Ramos (cell line): ENCODE results near the gene MLH3.
"Not testable (repeated sequence)": the region's sequence is repeated elsewhere in the genome, so short reads cannot be mapped to it uniquely, and the experiment has no call there.

Experiments used
- in situ Hi-C: fragments of 300-500 bp; cut with MboI; formaldehyde crosslinking; loops from one replicate; pipeline ENCODE4 v1.14.3; 2022; ENCODE audit warnings: low sequenced_read_pairs; ENCODE audit not compliant: unreplicated experiment

MLH3 gene

DNA sequence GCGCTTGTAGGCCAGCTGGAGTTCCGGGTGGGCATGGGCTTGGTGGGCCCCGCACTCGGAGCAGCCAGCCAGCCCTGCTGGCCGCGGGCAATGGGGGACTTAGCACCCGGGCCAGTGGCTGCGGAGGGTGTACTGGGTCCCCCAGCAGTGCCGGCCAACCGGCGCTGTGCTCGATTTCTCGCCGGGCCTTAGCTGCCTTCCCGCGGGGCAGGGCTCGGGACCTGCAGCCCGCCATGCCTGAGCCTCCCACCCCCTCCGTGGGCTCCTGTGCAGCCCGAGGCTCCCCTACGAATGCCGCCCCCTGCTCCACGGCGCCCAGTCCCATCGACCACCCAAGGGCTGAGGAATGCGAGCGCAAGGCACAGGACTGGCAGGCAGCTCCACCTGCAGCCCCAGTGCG, 57.1 kb downstream of the MLH3 start:
- in situ Hi-C loops = not testable (repeated sequence)

DNA sequence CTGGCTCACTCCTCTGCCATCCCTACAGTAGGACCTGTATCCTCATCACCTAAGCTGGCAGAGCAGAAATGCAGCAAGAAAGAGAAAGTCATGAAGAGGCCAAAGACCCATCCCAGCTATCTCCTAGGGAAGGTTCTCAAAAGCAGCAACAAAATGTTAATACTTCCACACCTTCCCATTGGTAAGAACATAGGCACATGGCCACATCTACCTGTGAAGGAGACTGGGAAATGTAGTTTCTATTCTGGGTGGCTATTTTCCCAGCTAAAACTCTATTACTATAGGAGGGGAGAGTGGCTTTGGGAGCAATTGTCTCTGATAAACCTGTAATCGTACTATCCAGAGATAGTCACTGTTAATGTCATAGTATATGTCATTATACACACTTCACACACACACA, 62.3 kb downstream of the MLH3 start:
- in situ Hi-C loops = no loop called here

DNA sequence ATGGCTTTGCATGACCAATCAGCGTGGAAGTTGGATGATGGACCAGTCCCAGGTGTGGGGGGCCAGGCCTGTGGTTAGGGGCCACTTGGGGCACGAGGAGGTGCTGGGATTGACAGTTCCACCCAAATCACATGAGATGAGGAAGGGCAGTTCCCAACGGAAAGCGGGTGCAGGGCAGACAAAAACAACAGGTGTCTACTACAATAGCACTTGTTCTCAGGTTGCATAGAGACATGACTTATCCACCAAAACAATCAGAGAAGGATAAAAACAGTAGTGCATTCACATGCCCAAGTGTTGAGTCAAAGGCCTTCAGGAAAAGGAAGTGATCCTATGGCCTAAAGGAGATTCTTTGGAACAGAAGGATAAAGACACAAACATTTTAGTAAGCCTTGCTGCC, 63.1 kb downstream of the MLH3 start:
- in situ Hi-C loops = no loop called here

DNA sequence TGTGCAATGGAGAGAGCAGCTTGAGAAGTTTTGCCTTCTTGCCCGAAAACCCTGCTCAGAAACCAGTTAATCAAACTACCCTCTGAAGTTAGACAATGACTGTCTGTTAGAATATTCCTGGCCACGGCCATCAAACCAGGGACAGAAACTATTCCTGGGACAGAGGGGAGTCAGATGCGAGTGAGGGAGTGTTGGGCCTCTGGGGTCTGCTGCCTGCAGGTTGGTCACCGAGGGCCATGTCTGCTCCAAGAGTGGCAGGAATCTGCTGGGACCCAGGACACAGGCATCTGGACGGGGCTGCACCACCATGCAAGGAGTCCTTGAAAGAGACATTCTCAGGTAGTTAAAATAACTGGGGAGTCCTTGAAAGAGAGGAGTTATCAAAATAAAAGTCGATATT, 65.5 kb downstream of the MLH3 start:
- in situ Hi-C loops = no loop called here

DNA sequence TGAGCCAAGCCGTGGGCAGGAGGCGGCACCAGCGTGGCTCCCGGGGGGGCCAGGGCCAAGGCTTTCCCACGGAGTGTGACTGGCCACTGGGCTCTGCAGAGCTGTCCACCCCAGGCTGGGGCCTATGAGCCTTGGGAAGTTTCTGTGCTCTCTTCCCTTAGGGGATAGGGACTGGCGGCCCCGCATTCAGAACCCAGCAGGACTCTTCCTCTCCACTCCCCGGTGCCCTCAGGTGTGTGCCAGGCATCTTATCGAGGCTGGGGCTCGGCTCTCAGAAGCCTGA, 66.3 kb downstream of the MLH3 start:
- in situ Hi-C loops = no loop called here

DNA sequence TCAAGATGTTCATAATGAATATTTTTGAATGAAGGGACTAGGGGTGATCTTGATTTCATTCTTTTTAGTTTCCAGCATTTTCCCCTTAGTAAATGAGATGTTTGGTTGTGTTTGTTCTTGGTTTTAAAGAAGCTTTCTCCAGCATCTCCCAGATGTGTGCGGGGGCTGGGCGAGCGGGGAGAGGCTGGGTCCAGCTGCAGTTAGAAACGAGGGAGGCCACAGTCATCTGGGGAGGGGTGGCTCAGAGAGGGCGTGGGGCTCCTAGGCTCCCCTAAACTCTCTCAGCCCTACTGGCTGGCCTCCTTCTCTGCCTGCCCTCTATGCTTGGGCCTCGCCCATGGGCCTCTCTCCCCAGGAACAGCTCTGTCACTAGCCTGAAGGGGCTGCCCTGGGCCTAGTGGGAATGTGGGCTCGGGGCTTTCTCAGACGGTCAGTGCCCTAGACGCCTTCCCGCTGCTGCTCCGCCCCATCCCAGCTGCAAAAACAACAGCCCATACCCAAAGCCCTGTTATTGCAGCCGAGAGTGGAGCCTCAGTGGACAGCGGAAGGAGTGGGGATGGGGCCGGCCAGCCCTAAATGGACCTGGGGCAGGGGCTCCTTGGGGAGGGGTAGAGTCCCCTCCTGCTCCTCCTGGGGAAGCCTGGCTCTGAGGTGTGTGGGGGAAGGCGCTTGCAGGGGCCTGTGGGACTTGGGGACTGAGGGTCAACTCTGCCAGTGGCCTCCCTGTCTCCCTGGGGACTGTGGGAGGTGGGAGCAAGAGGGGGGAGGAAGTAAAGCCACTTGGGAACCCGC, 66.8 kb downstream of the MLH3 start:
- in situ Hi-C loops = no loop called here

DNA sequence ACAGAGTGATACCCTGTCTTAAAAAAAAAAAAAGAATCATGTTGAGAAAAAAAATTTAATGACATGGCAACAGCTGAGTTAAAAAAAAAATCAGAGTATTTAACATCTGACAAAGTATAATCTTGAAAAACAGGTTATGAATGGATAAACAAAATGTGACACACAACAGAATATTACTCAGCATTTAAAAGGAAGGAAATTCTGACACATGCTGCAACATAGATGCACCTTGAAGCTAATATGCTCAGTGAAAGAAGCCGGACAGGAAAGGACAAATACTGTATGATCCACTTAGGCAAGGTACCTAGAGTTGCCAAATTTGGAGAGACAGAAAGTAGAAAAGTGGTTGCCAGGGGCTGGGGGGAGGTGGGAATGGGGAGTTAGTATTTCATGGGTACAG, 67.9 kb downstream of the MLH3 start:
- in situ Hi-C loops = no loop called here

DNA sequence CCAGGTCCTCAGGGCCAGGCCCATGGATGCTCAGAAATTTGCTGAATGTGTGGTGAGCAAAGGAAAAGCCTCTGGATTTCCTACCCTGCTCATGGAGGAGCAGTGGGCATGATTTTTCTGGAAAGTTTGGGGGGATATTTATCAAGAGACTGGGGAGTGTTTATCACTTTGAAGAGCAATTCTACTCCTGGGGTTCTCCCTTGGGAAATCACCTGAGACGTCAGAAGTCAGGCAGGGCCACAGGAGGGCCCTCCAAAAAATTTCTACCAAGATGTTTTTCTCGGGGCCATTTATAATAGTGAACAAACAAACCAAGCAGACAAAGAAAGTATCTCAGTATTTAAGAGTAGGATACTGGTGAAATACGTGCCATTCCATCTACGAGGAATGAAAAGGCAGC, 68.6 kb downstream of the MLH3 start:
- in situ Hi-C loops = no loop called here

DNA sequence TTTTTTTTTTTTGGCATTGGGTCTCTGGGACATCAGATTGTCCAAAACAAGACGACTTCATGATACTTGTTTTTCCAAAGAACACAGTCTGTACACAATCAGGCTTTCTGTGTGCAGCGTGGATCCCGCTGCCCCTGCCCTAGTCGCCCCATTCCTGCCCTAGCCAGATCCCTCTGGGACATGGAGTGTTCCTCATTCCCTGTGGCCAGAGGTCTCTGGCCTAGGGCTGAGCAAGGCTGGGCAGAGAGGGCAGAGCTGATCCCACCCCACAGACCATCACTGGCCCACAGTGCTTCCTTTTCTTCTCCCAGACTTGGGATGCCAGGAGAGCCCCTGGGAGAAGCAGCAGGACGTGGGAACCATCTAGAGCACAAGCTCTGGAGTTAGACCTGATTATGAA, 69.4 kb downstream of the MLH3 start:
- in situ Hi-C loops = no loop called here

DNA sequence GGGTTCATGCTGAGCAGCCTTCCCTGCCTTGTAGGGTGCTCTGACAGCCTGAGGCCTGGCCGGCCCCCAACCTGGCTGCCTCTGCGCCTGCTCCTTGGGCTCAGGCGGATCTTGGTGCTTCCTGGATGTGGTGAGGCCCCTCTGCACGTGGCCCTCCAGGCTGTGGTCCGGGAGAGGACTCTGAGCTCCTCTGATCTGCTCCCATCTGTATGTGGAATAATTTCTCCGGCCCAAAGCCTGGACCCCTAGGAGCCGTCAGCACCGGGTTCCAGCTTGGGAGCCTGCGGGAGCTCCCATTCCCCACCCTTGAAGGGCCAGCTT, 69.8 kb downstream of the MLH3 start:
- in situ Hi-C loops = no loop called here

DNA sequence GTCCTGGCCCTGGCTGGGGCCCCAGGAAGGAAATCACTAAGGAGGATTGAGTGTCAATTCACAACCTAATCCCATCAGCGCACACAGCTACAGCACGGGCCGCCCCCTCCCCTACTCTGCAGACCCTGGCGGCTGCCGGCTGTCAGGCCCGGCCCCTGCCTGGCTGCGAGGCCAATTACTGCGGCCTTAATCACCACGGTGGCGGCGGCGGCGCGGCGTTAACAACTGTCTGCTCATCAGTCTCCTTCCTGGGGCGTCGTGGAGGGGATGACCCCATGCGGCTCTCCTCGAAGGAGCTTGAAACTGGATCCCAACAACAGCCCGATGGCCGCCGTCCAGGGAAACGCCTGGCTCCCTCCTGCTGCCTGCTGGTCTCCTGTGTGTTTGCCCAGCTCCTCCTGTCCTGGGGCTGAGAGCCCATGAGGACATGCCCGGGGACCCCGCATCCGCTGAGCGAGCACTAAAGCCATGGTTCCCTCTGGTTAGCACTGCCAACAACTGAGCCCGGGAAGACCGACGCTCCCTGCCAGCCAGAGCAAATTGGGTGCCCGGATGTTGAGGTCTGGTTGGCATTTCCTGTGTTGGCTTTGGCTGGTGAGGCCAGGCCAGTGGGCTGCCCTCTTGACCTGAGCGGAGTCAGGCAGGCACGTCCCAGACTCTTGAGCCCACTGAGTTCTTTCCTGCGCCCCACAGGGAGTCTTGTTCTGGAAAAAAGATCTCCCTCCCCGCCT, 70.4 kb downstream of the MLH3 start:
- in situ Hi-C loops = no loop called here

DNA sequence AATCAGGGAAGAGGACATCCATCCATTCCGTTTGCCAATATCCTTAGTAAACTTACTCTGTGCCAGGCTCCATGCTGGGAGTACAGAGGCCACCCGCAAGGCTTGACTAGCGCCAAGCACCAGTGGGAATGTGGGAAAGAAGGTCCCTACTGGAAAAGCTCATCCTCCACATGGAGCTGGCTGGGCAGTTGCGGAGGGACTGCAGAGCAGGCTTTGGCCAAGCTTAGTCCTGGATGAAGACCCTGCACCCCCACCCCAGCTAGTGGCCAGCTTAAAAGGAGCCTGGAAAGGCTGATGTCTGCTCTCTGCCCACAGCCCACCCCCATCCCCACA, 70.9 kb downstream of the MLH3 start:
- in situ Hi-C loops = no loop called here

DNA sequence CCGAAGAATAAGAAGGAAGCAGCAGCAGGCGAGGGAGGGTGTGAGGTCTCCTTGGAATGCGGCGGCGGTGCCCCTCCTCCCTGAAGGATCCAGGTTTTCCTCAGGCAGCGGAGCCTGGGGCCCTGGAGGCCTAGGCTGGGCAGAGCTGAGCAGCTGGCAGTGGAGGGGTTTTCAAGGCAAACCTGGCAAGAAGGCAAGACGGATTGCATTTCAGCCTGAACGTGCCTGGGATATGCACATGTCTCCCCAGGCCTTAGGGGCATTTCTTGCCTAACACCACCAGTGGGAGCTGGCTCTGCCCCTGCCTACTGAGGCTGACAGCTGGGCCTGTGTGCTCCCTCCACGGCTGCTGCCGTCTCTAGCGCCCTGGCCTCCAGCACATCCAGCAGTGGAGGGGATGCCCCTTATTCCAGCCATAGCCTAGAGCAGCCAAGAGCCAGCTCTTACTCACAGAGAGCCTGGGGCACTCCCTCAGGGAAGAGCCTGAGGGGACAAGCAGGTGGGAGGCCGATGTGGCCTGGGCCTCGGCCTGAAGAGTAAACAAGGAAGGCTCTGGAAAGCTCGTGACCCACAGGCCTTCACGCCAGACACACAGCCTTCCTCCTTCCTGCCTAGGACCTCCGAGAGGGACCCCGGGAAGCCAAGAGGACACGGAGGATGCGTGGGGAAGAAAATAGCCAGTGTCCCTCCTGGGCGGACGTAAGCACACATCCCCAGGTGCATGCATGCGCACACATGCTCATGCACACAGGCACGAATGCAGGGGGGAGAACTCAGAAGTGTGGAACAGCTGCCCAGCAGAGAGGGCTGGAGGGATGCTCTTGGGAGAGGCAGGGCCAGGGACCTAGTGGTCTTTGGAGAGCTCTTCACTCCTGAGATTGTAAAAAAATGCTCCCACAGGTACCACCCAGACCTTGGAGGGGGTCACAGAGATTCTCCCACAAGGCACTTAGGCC, 71.5 kb downstream of the MLH3 start:
- in situ Hi-C loops = no loop called here

DNA sequence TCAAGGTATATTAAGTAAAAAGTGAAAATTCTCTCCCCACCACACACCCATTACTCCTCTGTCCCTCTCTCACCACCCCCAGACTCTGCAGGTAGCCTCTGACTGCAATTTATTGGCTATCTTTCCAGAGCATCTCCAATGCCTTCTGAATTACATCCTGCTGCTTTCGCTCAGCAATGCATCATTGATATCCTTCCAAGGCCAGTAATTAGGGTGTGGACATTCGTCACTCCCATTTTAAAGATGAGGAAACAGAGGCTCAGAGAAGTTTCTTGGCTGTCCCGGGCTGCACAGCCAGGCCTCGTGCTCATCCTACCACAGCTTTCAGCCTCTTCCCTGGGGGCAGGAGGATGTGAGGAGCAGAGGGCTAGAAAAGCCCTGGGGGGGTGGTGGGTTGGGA, 72.2 kb downstream of the MLH3 start:
- in situ Hi-C loops = no loop called here

DNA sequence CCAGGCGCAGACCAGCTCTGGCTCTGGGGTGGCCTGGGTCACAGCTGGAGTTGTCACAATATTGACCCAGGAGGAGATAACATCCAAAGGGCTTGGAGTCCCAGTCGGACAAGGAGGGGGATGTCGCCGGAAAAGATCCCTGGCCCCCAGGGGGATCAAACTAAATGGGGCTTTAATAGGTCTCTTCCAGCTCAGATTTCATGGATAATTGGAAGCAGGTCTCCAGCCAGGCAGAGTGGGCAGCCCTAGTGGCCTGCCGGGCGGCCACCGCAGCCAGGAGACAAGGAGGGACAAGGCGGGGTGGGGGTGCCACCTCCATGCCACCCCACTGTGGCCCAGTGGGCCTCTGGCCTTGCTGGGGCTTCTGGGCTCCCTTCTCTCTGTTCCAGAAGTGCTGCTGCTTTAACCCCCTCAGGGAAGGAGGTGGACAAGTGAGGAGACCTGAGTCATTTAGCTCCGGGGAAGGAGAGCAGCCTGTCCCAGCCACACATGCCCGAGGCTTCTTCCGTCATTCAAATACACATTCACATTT, 72.8 kb downstream of the MLH3 start:
- in situ Hi-C loops = no loop called here

DNA sequence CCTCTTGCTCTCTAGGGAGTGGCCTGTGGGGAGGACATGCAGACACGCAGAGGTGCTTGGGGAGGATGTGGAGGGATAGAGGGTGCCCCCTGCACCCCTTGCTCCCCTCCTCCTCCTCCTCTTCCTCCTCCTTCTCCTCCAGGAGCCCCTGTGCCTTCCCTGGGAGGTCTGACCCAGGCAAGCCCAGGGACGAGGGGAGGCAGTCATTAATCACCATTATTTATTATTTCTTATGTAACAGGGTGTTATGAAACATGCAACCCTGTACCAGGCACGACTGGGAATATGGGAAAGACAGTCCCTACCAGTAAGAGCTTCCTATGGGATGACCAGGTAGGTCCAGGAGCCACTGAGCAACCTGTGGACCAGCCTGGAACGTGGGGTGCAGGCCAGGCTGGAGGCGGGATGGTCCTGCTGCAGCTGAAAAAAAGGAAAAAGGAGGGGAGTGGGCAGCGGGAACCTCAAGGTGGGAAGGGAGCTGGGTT, 73.3 kb downstream of the MLH3 start:
- in situ Hi-C loops = no loop called here

DNA sequence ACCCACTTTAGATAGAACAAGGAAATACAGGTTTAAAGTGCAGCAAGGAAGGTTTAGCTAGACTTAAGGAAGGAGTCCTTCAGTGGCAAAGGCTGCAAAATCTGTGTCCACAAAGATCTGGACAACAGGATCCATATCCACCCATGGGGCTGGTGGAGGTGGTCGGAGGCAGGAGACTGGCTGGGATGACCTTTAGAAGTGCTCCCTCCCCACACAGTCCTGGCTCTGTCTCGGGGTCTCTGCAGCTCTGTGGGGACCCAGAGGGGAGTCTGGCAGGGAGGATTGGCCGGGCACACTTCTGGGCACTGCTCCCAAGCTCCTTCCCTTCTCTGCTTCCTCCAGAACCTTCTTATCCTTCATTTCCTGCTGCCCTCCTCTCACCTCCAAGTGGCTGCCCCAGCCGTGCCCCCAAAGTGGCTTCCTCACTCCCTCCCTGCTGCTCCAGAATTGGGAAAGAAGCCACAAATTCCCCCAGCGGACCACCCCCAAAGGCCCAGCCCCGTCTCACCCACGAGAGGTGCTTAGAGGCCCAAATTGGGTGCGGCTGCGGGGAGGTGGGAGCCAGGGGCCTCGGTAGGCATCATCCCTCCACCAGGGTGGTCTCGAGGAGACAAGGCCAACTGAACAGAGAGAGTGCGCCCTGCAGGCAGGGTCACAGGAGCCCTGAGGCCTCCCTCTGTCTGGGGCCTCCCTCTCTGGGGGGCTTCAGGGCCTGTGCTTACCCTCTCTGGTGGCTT, 73.9 kb downstream of the MLH3 start:
- in situ Hi-C loops = no loop called here

DNA sequence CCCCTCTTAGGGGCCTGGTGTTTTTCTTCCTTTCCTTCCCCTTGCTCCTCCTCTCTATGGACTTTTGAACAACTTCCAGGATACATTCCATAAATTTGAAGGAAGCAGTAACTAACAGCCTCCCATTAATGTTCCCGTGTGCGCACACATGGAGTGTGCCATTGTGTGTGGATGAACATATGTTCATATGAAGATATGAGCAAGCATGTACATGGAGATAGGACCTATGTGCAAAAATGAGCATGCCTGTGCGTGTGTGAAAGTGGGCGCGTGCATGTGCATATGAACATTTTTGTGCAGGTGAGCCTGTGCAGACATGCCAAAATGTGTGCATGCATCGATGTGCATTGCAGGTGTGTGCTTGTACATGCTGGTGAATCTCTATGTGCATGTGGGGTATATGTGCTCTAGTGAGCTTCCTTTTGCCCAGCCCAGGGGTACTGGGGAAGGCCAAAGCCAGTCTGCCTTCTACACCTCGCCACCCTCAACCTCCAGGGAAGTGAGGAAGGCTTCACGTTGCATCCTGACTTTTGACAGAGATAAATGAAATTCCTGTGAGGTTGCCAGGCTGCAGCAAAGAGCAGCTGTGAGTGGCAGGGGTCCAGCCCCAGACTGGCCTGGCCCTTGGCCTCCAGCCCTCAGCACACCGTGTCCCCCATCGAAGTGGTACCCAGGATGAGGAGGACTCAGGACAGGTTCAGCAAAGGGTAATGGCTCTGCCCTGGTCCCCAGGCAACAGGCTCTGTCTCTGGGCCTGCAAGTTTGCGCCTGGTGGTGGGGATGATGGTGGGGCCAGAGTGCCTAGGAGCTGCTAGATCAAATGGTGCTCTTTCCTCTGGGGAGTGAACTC, 74.8 kb downstream of the MLH3 start:
- in situ Hi-C loops = no loop called here

DNA sequence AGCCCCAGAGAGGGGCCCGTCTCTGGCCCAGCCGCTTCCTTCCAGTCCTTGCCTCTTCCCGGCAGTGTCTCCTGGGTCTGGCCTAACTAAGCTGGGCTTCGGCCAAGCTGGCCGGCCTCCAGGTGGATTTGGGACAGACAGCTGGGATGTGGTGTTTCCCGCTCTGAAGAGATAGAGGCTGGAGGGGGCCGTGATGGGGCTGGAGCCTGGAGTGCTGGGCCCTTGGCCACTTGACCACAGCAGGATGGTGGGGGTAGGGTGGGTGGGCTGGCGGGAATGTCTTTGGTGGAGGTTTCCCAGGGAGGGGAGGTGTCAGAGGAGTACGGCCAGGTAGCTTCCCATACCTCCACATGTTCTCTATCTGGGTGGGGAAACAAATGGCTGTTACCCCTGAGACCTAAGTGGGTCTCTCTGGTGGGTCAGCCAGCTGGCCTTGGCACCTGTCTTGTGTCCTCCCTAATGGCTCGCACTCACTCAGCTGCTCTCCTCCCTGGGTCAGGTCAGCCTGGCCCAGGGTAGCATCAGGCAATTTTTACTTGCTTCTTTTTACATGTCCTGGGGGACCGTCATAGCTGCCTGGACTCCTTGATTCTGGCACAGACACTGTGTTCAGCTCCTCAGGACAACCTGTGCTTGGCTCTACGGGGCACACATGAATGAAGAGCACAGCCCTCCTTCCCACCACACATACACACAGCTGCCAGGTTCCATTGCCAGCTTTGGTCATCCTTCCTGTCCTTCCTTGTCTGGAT, 76.0 kb downstream of the MLH3 start:
- in situ Hi-C loops = no loop called here
